ENCODE results near the gene CA10.

The CA10 gene

GRCh38 chr17:51685287-51685909, 473.1 kb downstream of the CA10 start:
- TF ChIP-seq CTCF (IDR thresholded peaks at IDR 0.05; ENCODE audit: extremely low read depth, missing control alignments): no peak
- no peak for DNase-seq (ENCODE audit: low spot score)

GRCh38 chr17:51684214-51684613, 474.3 kb downstream of the CA10 start:
- no peak for TF ChIP-seq CTCF (IDR thresholded peaks at IDR 0.05; ENCODE audit: extremely low read depth, missing control alignments)
- DNase-seq (ENCODE audit: low spot score): no peak

GRCh38 chr17:51683291-51683690, 475.2 kb downstream of the CA10 start:
- TF ChIP-seq CTCF (IDR thresholded peaks at IDR 0.05; ENCODE audit: extremely low read depth, missing control alignments): no peak
- no peak for DNase-seq (ENCODE audit: low spot score)

GRCh38 chr17:51682115-51682514, 476.4 kb downstream of the CA10 start:
- DNase-seq (ENCODE audit: low spot score): no peak
- TF ChIP-seq CTCF (IDR thresholded peaks at IDR 0.05; ENCODE audit: extremely low read depth, missing control alignments): no peak

GRCh38 chr17:51677875-51678274, 480.6 kb downstream of the CA10 start:
- no peak for DNase-seq (ENCODE audit: low spot score)
- no peak for TF ChIP-seq CTCF (IDR thresholded peaks at IDR 0.05; ENCODE audit: extremely low read depth, missing control alignments)

GRCh38 chr17:51676691-51677487, 481.6 kb downstream of the CA10 start:
- no peak for DNase-seq (ENCODE audit: low spot score)
- no peak for TF ChIP-seq CTCF (IDR thresholded peaks at IDR 0.05; ENCODE audit: extremely low read depth, missing control alignments)

- no peak for TF ChIP-seq CTCF (IDR thresholded peaks at IDR 0.05; ENCODE audit: extremely low read depth, missing control alignments)
- DNase-seq (ENCODE audit: low spot score): no peak
Measured at GRCh38 chr17:51674579-51675255, 483.8 kb downstream of the CA10 start.
